CD4-positive, CD25-positive, alpha-beta regulatory T cell (primary cell): Measurements from ENCODE around the gene GLB1L. TPM values are rescaled to one million over a fixed set of nuclear protein-coding genes. Genes with fewer than 3 reads are reported as not detected.

Experiments used
- ATAC-seq, 2 donors: fragments of 150-1000 bp; cut with Tn5 transposase; one replicate each; pipeline ENCODE4 v1.10.0; 2021; ENCODE audit warnings: low read depth in 2 of 2, moderate number of reproducible peaks in 2 of 2, moderate library complexity in 1 of 2
- DNase-seq, 3 donors: peaks; one replicate each; pipeline versions ENCODE4 v3.0.0 to v3.0.0-alpha.2; 2012 to 2022; ENCODE audit warnings: mixed read lengths in 1 of 3
- H3K27ac ChIP-seq: one replicate; pipeline ENCODE4 v1.7.0; 2013; ENCODE audit warnings: mild to moderate bottlenecking, low read length; ENCODE audit not compliant: insufficient read depth, poor library complexity, severe bottlenecking
- H3K27me3 ChIP-seq: one replicate; pipeline ENCODE4 v1.7.0; 2013; ENCODE audit warnings: low read length; ENCODE audit not compliant: control insufficient read depth, insufficient read depth
- H3K36me3 ChIP-seq: one replicate; pipeline ENCODE4 v1.7.0; 2013; ENCODE audit warnings: mild to moderate bottlenecking, low read length, moderate library complexity; ENCODE audit not compliant: control insufficient read depth, insufficient read depth
- H3K4me1 ChIP-seq: 2 replicates; pipeline ENCODE4 v1.7.0; 2013; ENCODE audit warnings: mild to moderate bottlenecking, low read length; ENCODE audit not compliant: insufficient read depth, control insufficient read depth, poor library complexity, severe bottlenecking
- H3K4me3 ChIP-seq: one replicate; pipeline ENCODE4 v1.7.0; 2013; ENCODE audit warnings: low read depth, mild to moderate bottlenecking, low read length, moderate library complexity
- H3K9me3 ChIP-seq, 2 experiments: 1 replicate in 1 of 2; 2 replicates in 1 of 2; pipeline ENCODE4 v1.7.0; 2013; ENCODE audit warnings: low read length in 2 of 2, mild to moderate bottlenecking in 1 of 2, moderate library complexity in 1 of 2; ENCODE audit not compliant: control insufficient read depth in 2 of 2
- H3K27ac Mint-ChIP-seq, 3 donors: one replicate each; pipeline ENCODE4 v1.8.0; 2020 to 2022; ENCODE audit warnings: mild to moderate bottlenecking in 3 of 3, mixed read lengths in 3 of 3, moderate library complexity in 2 of 3
- H3K27me3 Mint-ChIP-seq: one replicate; pipeline ENCODE4 v1.8.0; 2022; ENCODE audit warnings: mild to moderate bottlenecking, mixed read lengths
- H3K36me3 Mint-ChIP-seq: one replicate; pipeline ENCODE4 v1.8.0; 2020; ENCODE audit warnings: mixed read lengths
- H3K4me1 Mint-ChIP-seq, 4 donors: one replicate each; pipeline ENCODE4 v1.8.0; 2020 to 2022; ENCODE audit warnings: mixed read lengths in 4 of 4, mild to moderate bottlenecking in 1 of 4
- H3K4me3 Mint-ChIP-seq, 4 donors: one replicate each; pipeline ENCODE4 v1.8.0; 2020 to 2022; ENCODE audit warnings: mild to moderate bottlenecking in 4 of 4, mixed read lengths in 4 of 4, moderate library complexity in 3 of 4
- H3K9me3 Mint-ChIP-seq, 7 donors: one replicate each; pipeline ENCODE4 v1.8.0; 2020 to 2022; ENCODE audit warnings: mixed read lengths in 7 of 7, mild to moderate bottlenecking in 3 of 7, moderate library complexity in 2 of 7
- polyA plus RNA-seq, 4 donors: library from polyadenylated mRNA; unstranded; fragments of 300-500 nt; fragmentation: Illumina TruSeq; gene quantifications; one replicate each; pipeline ENCODE4 v1.2.3, GENCODE V29; 2021
- total RNA-seq: library from RNA; stranded (reverse); gene quantifications from one replicate; pipeline ENCODE4 v1.2.3, GENCODE V29; 2022

GLB1L gene
- total and polyA plus RNA-seq, 5 donors from 2014 or later = 0.78 to 1.1 (median 0.88) TPM; not detected in 1

GRCh38 chr2:219216535-219216915, 28.7 kb downstream of the GLB1L start:
- Histone ChIP-seq H3K27me3 (no peaks in the 10 kb centered on the region), H3K36me3 (peaks cover 10% of the 10 kb centered on the region), H3K4me3 (no peak overlapping the region), H3K9me3 (no peaks in the 10 kb centered on the region), H3K4me1 (peaks cover 25% of the 10 kb centered on the region), H3K27ac (no peak overlapping the region)
- Mint-ChIP-seq H3K9me3 (peaks cover 0 to 2% (median 0%) of the 10 kb centered on the region in 7 donors), H3K4me1 (peaks cover 9 to 25% (median 15%) of the 10 kb centered on the region in 4 donors), H3K36me3 (peaks cover 7% of the 10 kb centered on the region), H3K27me3 (no peaks in the 10 kb centered on the region), H3K4me3 (peak overlapping the region in 2 of 4 donors; percentile 53 to 58), H3K27ac (peak overlapping the region in 1 of 3 donors; percentile 60)
- DNase-seq (no peak), ATAC-seq (no peak)

- Mint-ChIP-seq H3K4me1 (peaks cover 6 to 29% (median 15%) of the 10 kb centered on the region in 4 donors), H3K27me3 (no peaks in the 10 kb centered on the region), H3K4me3 (peak overlapping the region in 1 of 4 donors; percentile 53), H3K27ac (no peak overlapping the region), H3K36me3 (peaks cover 4% of the 10 kb centered on the region), H3K9me3 (peaks cover 0 to 2% (median 0%) of the 10 kb centered on the region in 7 donors)
- H3K36me3 ChIP-seq = peaks cover 5% of the 10 kb centered on the region
- H3K4me1 ChIP-seq = peaks cover 29% of the 10 kb centered on the region
- no peak overlapping the region for H3K4me3 ChIP-seq
- no peaks in the 10 kb centered on the region for H3K27me3 ChIP-seq
- no peaks in the 10 kb centered on the region for H3K9me3 ChIP-seq
- ATAC-seq = no peak
- H3K27ac ChIP-seq = no peak overlapping the region
- DNase-seq = no peak
These were observed 29.2 kb downstream of the GLB1L start for GRCh38 chr2:219215871-219216534.

GRCh38 chr2:219214786-219215185, 30.5 kb downstream of the GLB1L start:
- Histone ChIP-seq H3K9me3 (no peaks in the 10 kb centered on the region), H3K27me3 (no peaks in the 10 kb centered on the region), H3K4me3 (no peak overlapping the region), H3K4me1 (peaks cover 33% of the 10 kb centered on the region), H3K27ac (no peak overlapping the region), H3K36me3 (no peaks in the 10 kb centered on the region)
- H3K9me3 Mint-ChIP-seq = peaks cover 0 to 2% (median 0%) of the 10 kb centered on the region in 7 donors
- peaks cover 4% of the 10 kb centered on the region for H3K36me3 Mint-ChIP-seq
- no peak overlapping the region for H3K27ac Mint-ChIP-seq
- H3K4me3 Mint-ChIP-seq = peak overlapping the region in 1 of 4 donors; percentile 10
- ATAC-seq = no peak
- no peaks in the 10 kb centered on the region for H3K27me3 Mint-ChIP-seq
- DNase-seq = no peak
- peaks cover 6 to 37% (median 16%) of the 10 kb centered on the region in 4 donors for H3K4me1 Mint-ChIP-seq

DNA sequence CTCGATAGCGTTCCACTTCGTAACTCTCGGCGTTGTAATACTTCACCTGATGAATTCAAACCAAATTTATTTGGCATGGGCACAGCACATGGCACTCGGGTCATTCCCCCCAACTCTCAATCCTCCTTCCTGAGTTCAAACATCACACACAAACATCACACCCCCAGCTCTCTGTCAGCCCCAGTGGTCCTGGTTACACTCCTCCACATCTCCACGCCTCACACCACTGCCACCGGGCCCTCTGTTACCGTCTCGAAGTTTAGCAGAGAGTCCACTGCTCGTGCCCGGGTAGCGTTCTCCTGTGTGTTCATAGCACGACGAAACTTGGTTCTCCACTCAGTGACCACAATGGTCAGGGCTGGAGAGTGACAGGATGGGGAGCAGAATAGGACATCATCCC, 31.1 kb downstream of the GLB1L start:
- Histone ChIP-seq H3K9me3 (no peaks in the 10 kb centered on the region), H3K27me3 (no peaks in the 10 kb centered on the region), H3K36me3 (peaks cover 4% of the 10 kb centered on the region), H3K4me3 (no peak overlapping the region), H3K27ac (no peak overlapping the region), H3K4me1 (peaks cover 29% of the 10 kb centered on the region)
- no peaks in the 10 kb centered on the region for H3K27me3 Mint-ChIP-seq
- H3K36me3 Mint-ChIP-seq = peaks cover 4% of the 10 kb centered on the region
- H3K27ac Mint-ChIP-seq = peak overlapping the region in 1 of 3 donors; percentile 69
- no peak for DNase-seq
- H3K4me3 Mint-ChIP-seq = no peak overlapping the region
- peaks cover 6 to 38% (median 16%) of the 10 kb centered on the region in 4 donors for H3K4me1 Mint-ChIP-seq
- H3K9me3 Mint-ChIP-seq = peaks cover 0 to 2% (median 0%) of the 10 kb centered on the region in 7 donors
- no peak for ATAC-seq

DNA sequence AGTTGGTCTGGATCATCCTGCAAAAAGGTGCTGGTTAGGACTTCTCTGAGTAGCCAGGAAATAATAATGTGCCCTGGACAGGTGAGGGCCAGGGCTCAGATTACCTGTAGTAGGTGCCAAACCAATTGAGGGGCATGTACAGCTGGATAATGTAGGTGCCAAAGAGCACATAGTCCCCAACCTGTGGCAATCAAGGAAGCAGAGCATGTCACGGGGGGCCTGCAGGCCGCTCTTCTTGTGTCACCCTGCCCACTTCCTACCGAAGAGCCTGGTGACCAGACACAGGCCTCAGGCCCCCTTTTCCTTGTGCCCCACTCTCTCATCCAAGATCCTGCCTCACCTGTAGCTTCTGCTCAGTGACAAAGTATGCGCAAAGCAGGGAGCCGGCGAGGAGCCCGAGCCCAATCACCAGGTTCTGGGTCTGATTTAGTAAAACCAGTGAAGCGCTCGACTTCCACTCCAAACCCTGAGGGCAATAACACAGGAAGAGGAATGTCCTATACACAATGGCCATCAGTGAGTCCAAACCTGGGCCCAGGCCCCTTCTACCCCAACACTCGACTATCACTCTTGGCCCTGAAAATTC, 31.7 kb downstream of the GLB1L start:
- peaks cover 0 to 2% (median 0%) of the 10 kb centered on the region in 7 donors for H3K9me3 Mint-ChIP-seq
- ATAC-seq = no peak

GRCh38 chr2:219213026-219213415, 32.2 kb downstream of the GLB1L start:
- no peaks in the 10 kb centered on the region for H3K27me3 ChIP-seq
- ATAC-seq (no peak), DNase-seq (no peak)
- Mint-ChIP-seq H3K27me3 (no peaks in the 10 kb centered on the region), H3K4me3 (no peak overlapping the region), H3K9me3 (peaks cover 0 to 2% (median 0%) of the 10 kb centered on the region in 7 donors), H3K4me1 (peaks cover 6 to 38% (median 18%) of the 10 kb centered on the region in 4 donors), H3K27ac (no peak overlapping the region), H3K36me3 (peaks cover 4% of the 10 kb centered on the region)
- no peaks in the 10 kb centered on the region for H3K9me3 ChIP-seq
- no peak overlapping the region for H3K27ac ChIP-seq
- peaks cover 18% of the 10 kb centered on the region for H3K4me1 ChIP-seq
- peaks cover 14% of the 10 kb centered on the region for H3K36me3 ChIP-seq
- no peak overlapping the region for H3K4me3 ChIP-seq

More for the DNA sequence above, 31.7 kb downstream of the GLB1L start:
- Histone ChIP-seq H3K27me3 (no peaks in the 10 kb centered on the region), H3K4me3 (no peak overlapping the region), H3K9me3 (no peaks in the 10 kb centered on the region), H3K27ac (no peak overlapping the region), H3K36me3 (peaks cover 8% of the 10 kb centered on the region), H3K4me1 (peaks cover 23% of the 10 kb centered on the region)
- Mint-ChIP-seq H3K27me3 (no peaks in the 10 kb centered on the region), H3K4me3 (no peak overlapping the region), H3K4me1 (peaks cover 6 to 34% (median 16%) of the 10 kb centered on the region in 4 donors), H3K36me3 (peaks cover 4% of the 10 kb centered on the region), H3K27ac (peak overlapping the region in 1 of 3 donors; percentile 69)
- no peak for DNase-seq

DNA sequence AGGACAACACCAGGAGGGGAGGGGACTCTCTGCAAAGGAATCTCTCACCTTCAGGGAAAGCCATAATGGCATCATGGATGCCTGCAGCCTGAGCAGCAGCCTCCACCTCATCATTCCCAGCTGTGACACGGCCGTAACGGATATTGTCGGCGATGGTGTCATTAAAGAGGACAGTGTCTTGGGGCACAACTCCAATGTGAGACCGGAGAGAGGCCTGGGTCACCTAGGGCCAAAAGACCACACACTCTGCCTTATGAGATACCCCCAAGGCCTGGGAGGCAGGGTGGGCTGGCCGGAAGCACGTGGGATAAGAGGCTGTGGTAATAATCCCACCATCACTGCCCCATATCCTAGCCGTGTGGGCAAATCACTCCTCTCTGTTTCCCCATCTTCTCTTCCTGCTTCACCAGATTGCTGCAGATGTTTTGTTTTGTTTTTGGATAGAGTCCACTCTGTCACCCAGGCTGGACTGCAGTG, 34.3 kb downstream of the GLB1L start:
- DNase-seq = no peak
- peaks cover 24% of the 10 kb centered on the region for H3K4me1 ChIP-seq

More for the DNA sequence above, 34.3 kb downstream of the GLB1L start:
- H3K9me3 ChIP-seq = no peaks in the 10 kb centered on the region
- no peak for ATAC-seq
- no peaks in the 10 kb centered on the region for H3K27me3 ChIP-seq
- Mint-ChIP-seq H3K4me1 (peaks cover 7 to 42% (median 17%) of the 10 kb centered on the region in 4 donors), H3K9me3 (no peaks in the 10 kb centered on the region), H3K27ac (peak overlapping the region; percentile 95 to 99 (median 95)), H3K27me3 (peaks cover 4% of the 10 kb centered on the region), H3K4me3 (peak overlapping the region in 3 of 4 donors; percentile 31 to 91 (median 84)), H3K36me3 (peaks cover 4% of the 10 kb centered on the region)
- H3K4me3 ChIP-seq = peak overlapping the region; percentile 53
- H3K27ac ChIP-seq = peak overlapping the region; percentile 67
- peaks cover 16% of the 10 kb centered on the region for H3K36me3 ChIP-seq
